H9 (cell line): ENCODE data around the gene TAF9. TPM values are rescaled to one million over a fixed set of nuclear protein-coding genes. Genes with fewer than 3 reads are reported as not detected.

Experiments
- DNase-seq: peaks from one replicate; pipeline ENCODE4 v3.0.0-alpha.2; 2017
- H2AFZ ChIP-seq: one replicate; pipeline ENCODE4 v1.6.1; 2013; ENCODE audit warnings: mild to moderate bottlenecking, low read length, control low read depth, moderate library complexity
- H2AK5ac ChIP-seq: 2 replicates; pipeline ENCODE4 v1.6.1; 2013; ENCODE audit warnings: low read length, control low read depth, mixed read lengths; ENCODE audit not compliant: insufficient read length
- H2BK120ac ChIP-seq: one replicate; pipeline ENCODE4 v1.6.1; 2013; ENCODE audit warnings: low read depth, mild to moderate bottlenecking, low read length, control low read depth, inconsistent platforms; ENCODE audit not compliant: poor library complexity, severe bottlenecking
- H2BK12ac ChIP-seq: 2 replicates; pipeline ENCODE4 v1.6.1; 2013; ENCODE audit warnings: low read length, control low read depth, mixed read lengths, low read depth; ENCODE audit not compliant: insufficient read length
- H2BK15ac ChIP-seq: 2 replicates; pipeline ENCODE4 v1.6.1; 2013; ENCODE audit warnings: low read depth, low read length, control low read depth
- H2BK20ac ChIP-seq: one replicate; pipeline ENCODE4 v1.6.1; 2013; ENCODE audit warnings: low read depth, mild to moderate bottlenecking, low read length, control low read depth, inconsistent platforms; ENCODE audit not compliant: poor library complexity, severe bottlenecking
- H2BK5ac ChIP-seq: 2 replicates; pipeline ENCODE4 v1.6.1; 2013; ENCODE audit warnings: low read length, control low read depth, mixed read lengths; ENCODE audit not compliant: insufficient read length
- H3K14ac ChIP-seq: 2 replicates; pipeline ENCODE4 v1.6.1; 2013; ENCODE audit warnings: low read length, control low read depth; ENCODE audit not compliant: insufficient read depth
- H3K18ac ChIP-seq: 2 replicates; pipeline ENCODE4 v1.6.1; 2013; ENCODE audit warnings: low read depth, mild to moderate bottlenecking, mixed read lengths, low read length, control low read depth; ENCODE audit not compliant: insufficient read length
- H3K23ac ChIP-seq: 2 replicates; pipeline ENCODE4 v1.6.1; 2013; ENCODE audit warnings: low read length, control low read depth, mixed read lengths, low read depth; ENCODE audit not compliant: insufficient read length
- H3K23me2 ChIP-seq: 2 replicates; pipeline ENCODE4 v1.6.1; 2013; ENCODE audit warnings: low read depth, mild to moderate bottlenecking, mixed read lengths, low read length, control low read depth; ENCODE audit not compliant: insufficient read length, poor library complexity, severe bottlenecking
- H3K27ac ChIP-seq: 2 replicates; pipeline ENCODE4 v1.5.1; 2013; ENCODE audit warnings: low read length, control low read depth, mixed read lengths, low read depth; ENCODE audit not compliant: insufficient read length
- H3K27me3 ChIP-seq: 2 replicates; pipeline ENCODE4 v1.6.1; 2013; ENCODE audit warnings: low read length, control low read depth, inconsistent platforms; ENCODE audit not compliant: insufficient read depth
- H3K4ac ChIP-seq: 2 replicates; pipeline ENCODE4 v1.6.1; 2013; ENCODE audit warnings: low read depth, mild to moderate bottlenecking, control low read depth, inconsistent platforms, low read length, moderate library complexity
- H3K4me1 ChIP-seq: 2 replicates; pipeline ENCODE4 v1.6.1; 2013; ENCODE audit warnings: low read length, control low read depth, inconsistent platforms; ENCODE audit not compliant: insufficient read depth
- H3K4me2 ChIP-seq: 2 replicates; pipeline ENCODE4 v1.6.1; 2013; ENCODE audit warnings: low read length, control low read depth, mixed read lengths; ENCODE audit not compliant: insufficient read length, insufficient read depth
- H3K56ac ChIP-seq: 2 replicates; pipeline ENCODE4 v1.6.1; 2013; ENCODE audit warnings: low read depth, mild to moderate bottlenecking, mixed read lengths, low read length, control low read depth; ENCODE audit not compliant: insufficient read length
- H3K79me1 ChIP-seq: 2 replicates; pipeline ENCODE4 v1.6.1; 2013; ENCODE audit warnings: low read depth, mild to moderate bottlenecking, moderate library complexity, low read length, control low read depth, inconsistent platforms; ENCODE audit not compliant: insufficient read depth, poor library complexity, severe bottlenecking
- H3K79me2 ChIP-seq: 2 replicates; pipeline ENCODE4 v1.6.1; 2013; ENCODE audit warnings: low read length, control low read depth, inconsistent platforms; ENCODE audit not compliant: insufficient read depth
- H3K9ac ChIP-seq: 2 replicates; pipeline ENCODE4 v1.6.1; 2013; ENCODE audit warnings: low read length, control low read depth, mixed read lengths; ENCODE audit not compliant: insufficient read length; ENCODE audit errors: extremely low read depth
- H3K9me3 ChIP-seq: one replicate; pipeline ENCODE4 v1.6.1; 2013; ENCODE audit warnings: low read depth, low read length, inconsistent platforms; ENCODE audit not compliant: control insufficient read depth
- H3T11ph ChIP-seq: one replicate; pipeline ENCODE4 v1.6.1; 2013; ENCODE audit warnings: mild to moderate bottlenecking, low read length, control low read depth, inconsistent platforms
- H4K20me1 ChIP-seq: one replicate; pipeline ENCODE4 v1.6.1; 2013; ENCODE audit not compliant: control insufficient read depth, insufficient read length, insufficient read depth
- H4K5ac ChIP-seq: 2 replicates; pipeline ENCODE4 v1.6.1; 2013; ENCODE audit warnings: low read depth, mild to moderate bottlenecking, mixed read lengths, low read length, control low read depth; ENCODE audit not compliant: insufficient read length
- H4K8ac ChIP-seq: replicated peaks from 2 replicates; pipeline ENCODE4 v1.6.1; 2013; ENCODE audit warnings: low read length, control low read depth, mixed read lengths, low read depth; ENCODE audit not compliant: insufficient read length
- H4K91ac ChIP-seq: 2 replicates; pipeline ENCODE4 v1.6.1; 2013; ENCODE audit warnings: low read depth, mild to moderate bottlenecking, moderate library complexity, mixed read lengths, low read length, control low read depth; ENCODE audit not compliant: insufficient read length
- H3K27ac Mint-ChIP-seq, 3 experiments: 2 replicates in 2 of 3; 3 replicates in 1 of 3; pipeline ENCODE4 v1.8.0; 2020 to 2021; ENCODE audit warnings: mixed read lengths in 3 of 3, mild to moderate bottlenecking in 1 of 3, moderate library complexity in 1 of 3
- H3K27me3 Mint-ChIP-seq: 2 replicates; pipeline ENCODE4 v1.8.0; 2021; ENCODE audit warnings: low read depth, mild to moderate bottlenecking, moderate library complexity, mixed read lengths
- H3K36me3 Mint-ChIP-seq, 3 experiments: 2 replicates in 2 of 3; 3 replicates in 1 of 3; pipeline ENCODE4 v1.8.0; 2020 to 2021; ENCODE audit warnings: low read depth in 3 of 3, mixed read lengths in 3 of 3; ENCODE audit not compliant: insufficient read depth in 1 of 3
- H3K4me1 Mint-ChIP-seq, 2 experiments: 2 replicates each; pipeline ENCODE4 v1.8.0; 2020; ENCODE audit warnings: mixed read lengths in 2 of 2
- H3K4me3 Mint-ChIP-seq, 2 experiments: 2 replicates in 1 of 2; 3 replicates in 1 of 2; pipeline ENCODE4 v1.8.0; 2020 to 2021; ENCODE audit warnings: mild to moderate bottlenecking in 2 of 2, mixed read lengths in 2 of 2, moderate library complexity in 1 of 2
- H3K9me3 Mint-ChIP-seq, 2 experiments: 2 replicates in 1 of 2; 3 replicates in 1 of 2; pipeline ENCODE4 v1.8.0; 2020; ENCODE audit warnings: mild to moderate bottlenecking in 2 of 2, mixed read lengths in 2 of 2, moderate library complexity in 1 of 2
- WGBS: extraction: QIAGEN DNeasy Blood & Tissue Kit; methylation state at CpG from one replicate; pipeline ENCODE4 v1.1.7; 2013; ENCODE audit warnings: missing lambda C conversion rate, low lambda C conversion rate, mixed read lengths; ENCODE audit not compliant: insufficient read length; ENCODE audit errors: extremely low coverage; 5-methylcytosine and 5-hydroxymethylcytosine counted together
- total RNA-seq: library from RNA; stranded (reverse); gene quantifications from 2 replicates; pipeline ENCODE4 v1.2.1, GENCODE V29; 2021
- TF ChIP-seq, protein P1 (sequence below): fragments of 200-600 bp; sonication (generic); conservative IDR thresholded peaks from 3 replicates; pipeline ENCODE4 v1.8.0; 2021; ENCODE audit warnings: antibody characterized with exemption, mild to moderate bottlenecking

TAF9 gene
- total RNA-seq, 1 experiment from 2014 or later = 85.0 TPM

DNA sequence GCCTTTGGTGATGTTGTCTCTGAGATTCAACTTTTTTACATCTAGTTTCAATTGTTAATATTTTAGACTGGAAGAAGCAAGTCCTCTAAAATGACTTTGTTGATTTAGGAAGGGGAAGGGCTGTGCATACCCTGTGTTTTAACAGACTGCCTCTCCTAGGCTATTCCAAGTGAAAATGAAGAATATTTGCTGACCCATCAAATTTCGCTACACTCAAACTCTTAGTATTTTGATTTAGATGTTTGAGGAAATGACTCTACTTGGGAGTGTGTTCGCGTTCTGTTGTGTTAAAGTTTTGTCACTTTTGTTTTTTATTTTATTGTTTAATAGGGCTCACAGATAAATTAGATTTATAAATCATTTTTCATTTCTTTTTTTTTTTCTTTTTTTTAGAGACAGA, 49.2 kb upstream of the TAF9 start:
- H3K4me3 Mint-ChIP-seq = no peak overlapping the region
- no peaks in the 10 kb centered on the region for H3K27me3 Mint-ChIP-seq
- DNase-seq = no peak
- no peak overlapping the region for H3K9ac ChIP-seq
- no peak overlapping the region for H2BK120ac ChIP-seq
- no peak overlapping the region for H3K4ac ChIP-seq
- peaks cover 3% of the 10 kb centered on the region for H3K23me2 ChIP-seq
- no peak overlapping the region for H3K56ac ChIP-seq
- no peak overlapping the region for H2BK20ac ChIP-seq
- no peaks in the 10 kb centered on the region for H3K9me3 ChIP-seq
- H3K14ac ChIP-seq = no peak overlapping the region
- H3T11ph ChIP-seq = no peak overlapping the region
- H2BK12ac ChIP-seq = no peak overlapping the region
- H4K91ac ChIP-seq = no peak overlapping the region
- no peaks in the 10 kb centered on the region for H4K20me1 ChIP-seq
- H3K18ac ChIP-seq = no peak overlapping the region
- H3K4me2 ChIP-seq = no peak overlapping the region
- H3K27ac Mint-ChIP-seq = no peak overlapping the region
- H2AFZ ChIP-seq = no peak overlapping the region
- H3K4me1 ChIP-seq = peaks cover 2% of the 10 kb centered on the region; the same call in 1 of the 2 replicates
- no peak overlapping the region for H2AK5ac ChIP-seq
- peaks cover 22 to 23% of the 10 kb centered on the region in 2 experiments for H3K4me1 Mint-ChIP-seq
- H3K79me2 ChIP-seq = no peaks in the 10 kb centered on the region
- no peak overlapping the region for H3K23ac ChIP-seq
- no peak overlapping the region for H3K27ac ChIP-seq
- peaks cover 35 to 48% (median 47%) of the 10 kb centered on the region in 3 experiments for H3K36me3 Mint-ChIP-seq
- no peaks in the 10 kb centered on the region for H3K27me3 ChIP-seq
- no peak overlapping the region for H4K8ac ChIP-seq
- peaks cover 10 to 12% of the 10 kb centered on the region in 2 experiments; a peak in 4 of 5 replicates for H3K9me3 Mint-ChIP-seq
- WGBS = no CpG with 5 or more reads among the region's 3 CpGs
- H2BK5ac ChIP-seq = no peak overlapping the region
- H2BK15ac ChIP-seq = no peak overlapping the region
- TF ChIP-seq, protein P1, sequence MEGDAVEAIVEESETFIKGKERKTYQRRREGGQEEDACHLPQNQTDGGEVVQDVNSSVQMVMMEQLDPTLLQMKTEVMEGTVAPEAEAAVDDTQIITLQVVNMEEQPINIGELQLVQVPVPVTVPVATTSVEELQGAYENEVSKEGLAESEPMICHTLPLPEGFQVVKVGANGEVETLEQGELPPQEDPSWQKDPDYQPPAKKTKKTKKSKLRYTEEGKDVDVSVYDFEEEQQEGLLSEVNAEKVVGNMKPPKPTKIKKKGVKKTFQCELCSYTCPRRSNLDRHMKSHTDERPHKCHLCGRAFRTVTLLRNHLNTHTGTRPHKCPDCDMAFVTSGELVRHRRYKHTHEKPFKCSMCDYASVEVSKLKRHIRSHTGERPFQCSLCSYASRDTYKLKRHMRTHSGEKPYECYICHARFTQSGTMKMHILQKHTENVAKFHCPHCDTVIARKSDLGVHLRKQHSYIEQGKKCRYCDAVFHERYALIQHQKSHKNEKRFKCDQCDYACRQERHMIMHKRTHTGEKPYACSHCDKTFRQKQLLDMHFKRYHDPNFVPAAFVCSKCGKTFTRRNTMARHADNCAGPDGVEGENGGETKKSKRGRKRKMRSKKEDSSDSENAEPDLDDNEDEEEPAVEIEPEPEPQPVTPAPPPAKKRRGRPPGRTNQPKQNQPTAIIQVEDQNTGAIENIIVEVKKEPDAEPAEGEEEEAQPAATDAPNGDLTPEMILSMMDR = no peak
- H3K79me1 ChIP-seq = no peaks in the 10 kb centered on the region
- no peak overlapping the region for H4K5ac ChIP-seq
